Endothelial cell of umbilical vein (primary cell): ENCODE results near the gene MMP25.

Source experiments
- EZH2 ChIP-seq: IDR thresholded peaks from 2 replicates; pipeline ENCODE4 v1.6.1; 2012; ENCODE audit warnings: borderline replicate concordance, low read depth, mild to moderate bottlenecking, moderate library complexity, low read length, inconsistent platforms; ENCODE audit not compliant: severe bottlenecking
- FOS ChIP-seq: IDR thresholded peaks from 2 replicates; pipeline ENCODE4 v1.6.1; 2011; ENCODE audit warnings: mild to moderate bottlenecking, low read length, moderate library complexity, borderline replicate concordance; ENCODE audit not compliant: insufficient read depth
- JUN ChIP-seq: IDR thresholded peaks from 2 replicates; pipeline ENCODE4 v1.6.1; 2011; ENCODE audit warnings: borderline replicate concordance, low read depth; ENCODE audit not compliant: insufficient read length, insufficient read depth
- MAX ChIP-seq: IDR thresholded peaks from 2 replicates; pipeline ENCODE4 v1.6.1; 2011; ENCODE audit not compliant: insufficient read depth, insufficient read length
- MYC ChIP-seq: IDR thresholded peaks from one replicate; pipeline ENCODE4 v1.6.1; 2011; ENCODE audit warnings: mild to moderate bottlenecking, low read depth, low read length
- POLR2A ChIP-seq: IDR thresholded peaks from 2 replicates; pipeline ENCODE4 v1.6.1; 2012; ENCODE audit warnings: low read depth, mild to moderate bottlenecking, control low read depth, low read length
- POLR2AphosphoS5 ChIP-seq: IDR thresholded peaks from 2 replicates; pipeline ENCODE4 v1.6.1; 2012; ENCODE audit warnings: low read depth, mild to moderate bottlenecking, control low read depth, low read length, moderate library complexity; ENCODE audit not compliant: insufficient read depth
- TF ChIP-seq, protein P1 (sequence below), 2 donors: IDR thresholded peaks; 1 replicate in 1 of 2; 2 replicates in 1 of 2; pipeline ENCODE4 v1.5.1; 2011; ENCODE audit warnings: low read length in 2 of 2, mild to moderate bottlenecking in 2 of 2, moderate library complexity in 2 of 2, control low read depth in 1 of 2, inconsistent platforms in 1 of 2, low read depth in 1 of 2; ENCODE audit not compliant: insufficient read depth in 1 of 2; ENCODE audit errors: extremely low read depth in 1 of 2

DNA sequence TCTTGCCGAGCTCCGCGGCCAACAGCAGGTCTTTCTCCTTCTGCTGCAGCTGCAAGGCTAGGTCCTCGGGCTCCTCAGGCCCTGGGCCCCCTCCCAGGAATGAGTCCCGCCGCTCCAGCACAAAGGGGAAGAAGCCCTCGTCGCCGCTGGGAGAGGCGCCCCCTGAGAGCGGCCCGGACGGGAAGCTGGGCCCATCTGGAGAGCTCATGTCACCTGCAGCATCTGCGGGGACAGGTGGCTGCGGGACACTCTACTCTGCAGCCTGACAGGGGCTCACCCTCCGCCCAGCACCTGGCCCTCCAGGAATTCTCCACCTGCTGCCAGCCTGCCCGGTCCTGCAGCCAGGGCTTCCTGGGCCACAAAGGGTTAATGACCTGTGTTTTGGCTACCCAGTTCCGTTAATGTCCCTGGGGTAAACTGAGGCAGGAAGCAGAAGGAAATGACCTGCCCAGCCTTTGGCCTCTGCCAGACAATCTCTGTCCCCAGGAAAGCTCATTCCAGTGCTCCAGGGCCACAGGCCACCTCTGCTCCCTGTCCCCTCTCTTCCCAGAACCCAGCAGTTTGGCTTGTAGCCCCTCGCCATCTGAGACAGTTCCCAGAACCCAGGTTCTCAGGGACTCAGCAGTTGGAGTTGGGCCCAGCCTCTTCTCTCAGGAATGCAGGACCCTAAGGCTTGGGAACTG, 10.9 kb upstream of the MMP25 start:
- TF ChIP-seq, protein P1, sequence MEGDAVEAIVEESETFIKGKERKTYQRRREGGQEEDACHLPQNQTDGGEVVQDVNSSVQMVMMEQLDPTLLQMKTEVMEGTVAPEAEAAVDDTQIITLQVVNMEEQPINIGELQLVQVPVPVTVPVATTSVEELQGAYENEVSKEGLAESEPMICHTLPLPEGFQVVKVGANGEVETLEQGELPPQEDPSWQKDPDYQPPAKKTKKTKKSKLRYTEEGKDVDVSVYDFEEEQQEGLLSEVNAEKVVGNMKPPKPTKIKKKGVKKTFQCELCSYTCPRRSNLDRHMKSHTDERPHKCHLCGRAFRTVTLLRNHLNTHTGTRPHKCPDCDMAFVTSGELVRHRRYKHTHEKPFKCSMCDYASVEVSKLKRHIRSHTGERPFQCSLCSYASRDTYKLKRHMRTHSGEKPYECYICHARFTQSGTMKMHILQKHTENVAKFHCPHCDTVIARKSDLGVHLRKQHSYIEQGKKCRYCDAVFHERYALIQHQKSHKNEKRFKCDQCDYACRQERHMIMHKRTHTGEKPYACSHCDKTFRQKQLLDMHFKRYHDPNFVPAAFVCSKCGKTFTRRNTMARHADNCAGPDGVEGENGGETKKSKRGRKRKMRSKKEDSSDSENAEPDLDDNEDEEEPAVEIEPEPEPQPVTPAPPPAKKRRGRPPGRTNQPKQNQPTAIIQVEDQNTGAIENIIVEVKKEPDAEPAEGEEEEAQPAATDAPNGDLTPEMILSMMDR (IDR thresholded peaks at IDR 0.05; ENCODE audit: extremely low read depth in 1 of 2, insufficient read depth in 1 of 2, low read depth in 1 of 2, low read length in 2 of 2) = no peak
- TF ChIP-seq EZH2 (no peak), MAX (no peak), POLR2AphosphoS5 (no peak), POLR2A (no peak), FOS (no peak), JUN (no peak), MYC (no peak)
